GM19467 (cell line): ENCODE data around the gene ATAD3B.
"Not testable (repeated sequence)": the region's sequence is repeated elsewhere in the genome, so short reads cannot be mapped to it uniquely, and the experiment has no call there.

Experiments used
- ATAC-seq: cut with Tn5 transposase; IDR thresholded peaks from one replicate; pipeline ENCODE4 v1.9.1; 2021; ENCODE audit warnings: mild to moderate bottlenecking, moderate library complexity; ENCODE audit not compliant: unreplicated experiment

The ATAD3B gene

GRCh38 chr1:1471389-1472052 lies at the start of gene ATAD3B:
ATAD3B (plus strand) TSS chr1:1471765; CDS start chr1:1471885, 120 bp downstream.
- ATAC-seq, result peak; percentile 76

- ATAC-seq, result no peak
These were observed 49.6 kb upstream of the ATAD3B start for GRCh38 chr1:1421907-1422464.

GRCh38 chr1:1422465-1423244 lies 48.9 kb upstream of the ATAD3B start:
- no peak for ATAC-seq

- no peak for ATAC-seq
These were observed 48.3 kb upstream of the ATAD3B start for GRCh38 chr1:1423245-1423597.

- no peak for ATAC-seq
These were observed 46.9 kb upstream of the ATAD3B start for GRCh38 chr1:1424707-1425106.

GRCh38 chr1:1425426-1425752 lies 46.2 kb upstream of the ATAD3B start:
- ATAC-seq, result no peak

- no peak for ATAC-seq
These were observed 45.6 kb upstream of the ATAD3B start for GRCh38 chr1:1425753-1426495.

- no peak for ATAC-seq
These were observed 45.0 kb upstream of the ATAD3B start for GRCh38 chr1:1426496-1427105.

GRCh38 chr1:1427106-1427819 lies 44.3 kb upstream of the ATAD3B start:
- no peak for ATAC-seq

- no peak for ATAC-seq
These were observed 43.8 kb upstream of the ATAD3B start for GRCh38 chr1:1427820-1428148.

- no peak for ATAC-seq
These were observed 43.4 kb upstream of the ATAD3B start for GRCh38 chr1:1428174-1428573.

GRCh38 chr1:1428967-1429366 lies 42.6 kb upstream of the ATAD3B start:
- not testable (repeated sequence) for ATAC-seq

- no peak for ATAC-seq
These were observed 41.9 kb upstream of the ATAD3B start for GRCh38 chr1:1429671-1430073.

- ATAC-seq, result no peak
These were observed 41.2 kb upstream of the ATAD3B start for GRCh38 chr1:1430114-1430982.

- no peak for ATAC-seq
These were observed 40.3 kb upstream of the ATAD3B start for GRCh38 chr1:1430992-1431844.

GRCh38 chr1:1431845-1432273 lies 39.7 kb upstream of the ATAD3B start:
- ATAC-seq, result no peak

GRCh38 chr1:1432274-1432950 lies 39.2 kb upstream of the ATAD3B start:
- no peak for ATAC-seq
